Measurements from ENCODE around the gene HOXC5. TPM values are rescaled to one million over a fixed set of nuclear protein-coding genes. Genes with fewer than 3 reads are reported as not detected.
"Not testable (repeated sequence)": the region's sequence is repeated elsewhere in the genome, so short reads cannot be mapped to it uniquely, and the experiment has no call there.

HOXC5 gene
- total RNA-seq, 1 donor from 2014 or later = not detected

DNA sequence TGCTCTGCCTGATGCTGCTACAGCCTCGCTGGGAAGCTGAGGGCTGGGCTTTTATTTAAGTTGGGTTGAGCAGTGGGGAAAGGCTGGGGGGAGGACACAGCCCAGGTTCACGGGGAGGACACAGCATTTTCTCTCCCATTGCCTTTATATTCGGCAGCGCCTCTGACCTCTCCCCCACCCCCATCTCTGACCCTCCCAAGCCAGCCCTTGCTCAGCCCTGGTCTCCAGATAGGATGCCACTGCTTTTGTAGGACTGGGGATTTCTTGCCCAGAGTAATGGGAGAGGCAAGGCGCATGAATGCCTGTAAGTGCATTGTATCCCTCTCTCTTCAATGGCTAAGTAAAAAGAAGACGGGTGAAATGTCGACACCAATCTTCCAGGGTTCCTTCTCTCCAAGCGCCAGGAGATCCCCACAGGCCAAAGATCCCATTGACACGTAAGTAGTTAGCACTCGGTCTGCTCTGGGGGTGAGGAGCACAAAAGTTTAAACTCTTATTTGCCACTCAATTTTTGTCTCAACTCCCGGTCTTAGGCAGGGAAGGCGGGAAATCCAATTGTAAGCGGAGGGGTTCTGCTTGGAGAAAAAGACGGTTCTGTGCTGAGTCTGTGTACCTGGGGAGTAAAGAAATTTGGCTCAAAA, 25.4 kb downstream of the HOXC5 start:
- FAIRE-seq = no peak

DNA sequence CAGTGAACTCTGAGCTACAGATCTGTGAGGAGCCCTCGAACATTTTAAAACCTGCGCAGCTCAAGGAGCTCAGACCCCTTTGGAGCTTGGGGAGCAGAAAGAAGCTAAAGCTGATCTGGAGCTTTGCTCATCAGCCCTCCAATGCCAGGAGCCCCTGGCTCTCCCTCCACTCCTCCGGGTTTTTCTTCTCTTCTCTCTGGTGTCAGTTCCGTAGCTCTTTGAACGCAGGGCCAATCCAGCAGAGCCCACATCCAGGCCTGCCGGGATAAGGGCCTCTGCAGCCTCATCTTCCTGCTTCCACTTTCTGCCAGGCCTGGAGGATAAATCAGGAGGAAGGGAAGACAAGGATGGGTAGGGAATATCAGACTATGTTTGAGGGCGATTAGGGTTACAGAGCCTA, 26.8 kb downstream of the HOXC5 start:
- DNase-seq (ENCODE audit: low spot score in 2 of 2) = no peak
- no peak for FAIRE-seq

More for the DNA sequence above, 25.4 kb downstream of the HOXC5 start:
- DNase-seq (ENCODE audit: low spot score in 2 of 2) = no peak

DNA sequence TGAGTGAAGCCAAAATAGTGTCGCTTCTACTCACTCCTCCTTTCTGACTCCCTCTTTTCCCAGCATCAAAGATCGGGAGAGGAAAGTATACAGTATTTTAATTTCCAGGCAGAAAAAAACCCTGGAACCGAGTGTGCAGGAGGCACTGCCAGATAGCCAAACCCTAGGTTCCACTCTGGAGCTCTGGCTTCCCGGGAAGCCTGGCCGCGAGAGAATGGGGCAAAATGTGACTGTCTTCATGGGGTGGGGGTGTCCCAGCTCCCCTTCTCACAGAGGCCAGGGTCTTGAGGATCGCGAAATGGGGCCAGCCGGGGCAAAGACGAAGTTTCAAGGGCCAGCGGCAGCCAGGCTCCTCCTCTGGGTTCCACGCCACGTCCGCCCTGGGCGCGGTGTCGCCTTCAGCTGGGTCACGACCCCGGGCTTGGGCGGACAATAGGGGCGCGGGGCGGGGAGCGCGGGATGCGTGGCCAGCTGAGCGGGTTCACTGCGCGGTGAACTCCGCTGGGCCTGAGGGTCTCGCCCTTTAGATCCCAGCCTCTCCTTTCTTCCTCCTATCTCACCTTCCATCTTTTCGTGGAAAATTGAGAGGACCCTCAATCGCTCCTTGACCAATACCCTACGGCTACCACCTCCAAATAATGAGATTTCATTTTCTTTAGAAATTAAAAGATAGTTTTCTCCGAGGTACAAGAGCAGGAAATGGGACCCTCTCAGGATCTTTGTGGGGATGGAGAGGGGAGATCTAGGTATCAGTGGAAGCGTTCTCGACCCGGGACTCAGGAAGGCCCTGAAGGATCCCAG, 27.5 kb downstream of the HOXC5 start:
- DNase-seq (ENCODE audit: low spot score in 2 of 2) = no peak
- no peak for FAIRE-seq

DNA sequence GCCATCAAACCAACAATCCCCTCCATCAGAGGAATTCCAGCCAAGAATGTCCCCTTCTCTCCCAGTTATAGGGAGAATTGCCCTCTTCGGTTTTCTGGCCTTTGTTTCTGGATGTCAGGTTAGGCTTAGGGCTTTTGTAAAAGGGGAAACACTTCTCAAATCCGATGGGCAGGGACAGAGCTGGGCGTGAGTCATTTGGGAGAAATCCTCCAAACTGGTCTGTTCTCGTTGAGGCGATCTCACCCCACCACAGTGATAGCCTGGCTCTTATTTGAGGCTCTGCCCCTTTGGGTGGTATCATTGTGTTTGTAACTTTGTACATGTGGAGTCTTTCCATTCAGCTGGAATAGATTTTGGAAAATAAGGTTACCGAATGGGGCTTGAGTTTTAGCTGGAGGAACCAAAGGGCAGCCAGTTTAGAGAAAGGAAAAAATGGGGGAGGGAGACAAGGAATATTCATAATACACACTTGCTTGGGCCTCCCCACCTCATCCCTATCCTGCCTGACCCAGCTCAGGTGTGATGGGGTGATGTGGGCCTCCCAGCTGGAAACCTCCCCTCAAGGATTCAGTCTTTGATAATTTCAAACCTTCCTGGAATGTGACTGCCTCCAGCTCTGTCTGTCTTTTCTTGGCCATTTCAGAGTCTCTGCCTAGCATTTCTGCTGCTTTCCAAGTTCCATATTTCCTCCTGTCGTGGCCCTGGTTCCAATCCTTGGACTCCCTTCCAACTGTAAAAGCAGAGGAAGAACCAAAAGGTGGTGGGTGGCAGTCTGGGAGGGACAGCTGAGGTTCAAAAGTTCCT, 28.3 kb downstream of the HOXC5 start:
- FAIRE-seq = no peak
- DNase-seq (ENCODE audit: low spot score in 2 of 2) = no peak

DNA sequence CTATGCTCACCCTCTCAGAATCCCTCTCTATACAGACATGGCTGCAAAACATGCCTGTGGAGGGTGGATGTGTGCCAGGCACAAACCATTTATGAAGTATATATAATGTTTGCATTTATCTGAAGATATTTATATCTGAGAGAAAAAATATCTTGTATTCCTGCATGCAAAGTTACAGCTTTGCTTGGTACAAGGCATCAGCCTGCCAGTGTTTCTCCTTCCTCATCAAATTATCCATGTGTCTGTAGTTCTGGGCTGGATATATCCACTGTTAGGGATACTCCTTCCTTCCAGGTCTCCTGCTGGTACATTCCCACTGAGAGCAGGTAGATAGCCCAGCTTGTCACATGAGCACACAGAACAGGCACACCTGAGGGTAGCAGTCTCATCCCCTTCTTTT, 32.8 kb downstream of the HOXC5 start:
- FAIRE-seq = no peak
- no peak for DNase-seq (ENCODE audit: low spot score in 2 of 2)

DNA sequence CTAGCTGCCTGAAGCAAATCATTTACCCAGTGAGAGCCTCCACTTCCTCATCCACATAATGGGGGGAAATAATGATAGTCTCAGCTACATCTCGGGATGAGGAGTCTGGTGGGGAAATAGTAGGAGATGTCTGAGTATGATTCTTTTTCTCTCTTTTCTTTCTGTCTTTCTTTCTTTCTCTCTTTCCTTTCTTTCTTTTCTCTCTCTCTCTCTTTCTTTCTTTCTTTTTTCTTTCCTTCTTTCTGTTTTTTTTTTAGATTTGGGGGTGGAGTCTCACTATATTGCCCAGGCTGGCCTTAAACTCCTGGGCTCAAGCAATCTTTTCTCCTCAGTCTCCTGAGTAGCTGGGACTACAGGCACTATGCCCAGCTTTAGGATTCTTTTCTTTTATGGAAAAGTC, 33.6 kb downstream of the HOXC5 start:
- no peak for DNase-seq (ENCODE audit: low spot score in 2 of 2)
- FAIRE-seq = no peak

DNA sequence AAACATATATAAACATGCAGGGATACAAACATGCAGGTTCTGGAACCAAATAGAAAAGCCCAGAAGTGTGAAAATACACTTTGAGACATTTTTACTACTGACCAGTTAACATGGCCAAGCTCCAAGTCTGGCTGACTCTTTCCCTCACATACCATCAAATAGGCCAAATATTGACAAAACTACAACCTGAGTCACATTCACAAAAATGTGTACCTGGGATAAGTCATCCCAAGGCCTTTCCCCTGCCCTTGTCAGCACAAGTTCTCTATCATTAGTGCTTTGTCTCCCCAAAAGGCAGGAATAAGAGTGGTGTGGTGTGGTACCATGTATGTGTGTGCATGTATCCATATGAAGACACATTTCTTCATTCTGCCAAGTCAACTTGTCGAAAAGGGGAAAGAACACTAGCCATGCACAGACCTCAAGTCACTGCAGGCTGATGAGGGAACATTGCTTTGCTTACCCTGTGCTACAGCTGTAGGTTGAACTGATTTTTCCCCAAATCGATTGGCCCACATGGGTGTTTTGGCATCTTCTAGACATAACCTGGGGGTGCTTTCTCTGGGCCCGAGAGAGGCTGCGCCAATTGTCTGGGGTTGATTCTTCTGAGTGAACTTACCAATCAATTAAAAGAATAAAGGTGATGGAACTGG, 35.7 kb downstream of the HOXC5 start:
- no peak for FAIRE-seq

DNA sequence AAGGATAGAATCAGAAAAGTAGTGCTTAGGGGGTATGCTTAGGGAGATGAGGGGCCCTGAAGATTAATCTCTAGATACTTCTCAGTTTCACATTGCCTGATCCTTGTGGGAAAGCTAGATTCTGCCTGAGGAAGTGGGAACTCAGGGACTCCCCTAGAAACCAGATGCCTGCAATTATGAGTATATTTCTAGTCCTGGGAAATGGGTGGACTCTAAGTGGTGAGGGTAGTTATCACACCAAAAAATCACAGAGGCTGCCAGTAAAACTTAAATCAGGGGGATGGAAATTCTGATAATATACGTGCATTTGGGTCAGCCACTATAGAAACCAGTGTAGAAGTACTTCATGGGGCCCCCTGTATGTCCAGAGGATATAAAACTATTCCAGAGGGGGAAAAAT, 39.1 kb downstream of the HOXC5 start:
- no peak for DNase-seq (ENCODE audit: low spot score in 2 of 2)
- FAIRE-seq = no peak

More for the DNA sequence above, 35.7 kb downstream of the HOXC5 start:
- DNase-seq (ENCODE audit: low spot score in 2 of 2) = no peak

DNA sequence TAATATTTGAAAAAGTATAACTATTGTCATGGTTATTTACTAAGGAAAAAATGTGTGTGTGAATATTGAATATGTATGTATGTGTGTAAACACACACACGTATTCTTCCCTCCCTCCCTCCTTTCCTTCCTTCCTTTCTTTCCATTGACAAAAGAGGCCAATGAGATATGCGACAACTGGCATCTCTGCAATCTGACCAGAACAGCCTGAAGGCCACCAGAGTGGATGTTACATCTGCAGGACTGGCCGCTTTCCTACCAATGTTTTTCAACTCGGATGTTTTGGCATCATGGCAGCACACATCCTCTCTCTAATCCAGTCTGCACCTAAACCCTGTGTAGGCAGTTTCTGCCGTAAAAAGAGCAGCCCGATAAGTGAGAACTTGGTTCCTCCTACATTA, 41.5 kb downstream of the HOXC5 start:
- DNase-seq (ENCODE audit: low spot score in 2 of 2) (no peak), FAIRE-seq (no peak)

DNA sequence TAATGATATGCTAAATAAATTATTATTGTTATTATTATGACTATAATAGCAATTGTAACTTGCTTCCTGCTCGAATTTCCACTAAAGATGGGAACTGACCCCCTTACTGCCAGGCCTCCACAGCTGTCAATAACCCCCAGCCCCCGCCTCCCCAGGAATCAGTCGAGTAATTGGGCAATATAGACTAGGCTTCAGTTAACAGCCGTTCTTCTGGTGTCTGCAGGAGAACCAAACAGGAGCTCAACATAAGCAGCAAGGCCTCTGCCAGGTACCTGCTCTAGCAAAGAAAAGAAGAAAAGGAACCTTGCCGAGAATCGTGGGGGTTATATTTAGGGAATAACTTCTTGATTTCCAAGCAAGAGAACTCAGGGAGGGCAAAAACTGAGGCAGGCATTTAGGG, 42.6 kb downstream of the HOXC5 start:
- DNase-seq (ENCODE audit: low spot score in 2 of 2) (no peak), FAIRE-seq (no peak)

DNA sequence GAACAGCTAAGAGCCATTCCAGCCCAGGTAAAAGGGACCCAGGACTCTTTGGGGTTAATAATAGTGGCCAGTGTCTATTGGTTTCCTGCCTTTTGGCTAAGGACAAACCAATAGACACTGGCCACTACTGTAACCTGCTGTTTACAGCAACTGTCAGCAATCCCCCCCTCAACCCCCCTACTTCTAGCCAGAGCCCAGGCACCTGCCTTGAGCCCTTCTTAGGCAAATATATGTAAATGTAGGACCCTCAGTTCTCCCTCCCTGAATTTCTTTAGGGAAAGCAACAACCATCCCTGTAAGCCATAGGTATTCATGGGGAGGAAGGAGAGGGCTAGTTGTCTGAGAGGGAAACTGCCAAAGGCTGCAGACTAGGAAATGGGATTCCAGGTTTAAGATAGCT, 43.1 kb downstream of the HOXC5 start:
- FAIRE-seq (no peak), DNase-seq (ENCODE audit: low spot score in 2 of 2) (no peak)

DNA sequence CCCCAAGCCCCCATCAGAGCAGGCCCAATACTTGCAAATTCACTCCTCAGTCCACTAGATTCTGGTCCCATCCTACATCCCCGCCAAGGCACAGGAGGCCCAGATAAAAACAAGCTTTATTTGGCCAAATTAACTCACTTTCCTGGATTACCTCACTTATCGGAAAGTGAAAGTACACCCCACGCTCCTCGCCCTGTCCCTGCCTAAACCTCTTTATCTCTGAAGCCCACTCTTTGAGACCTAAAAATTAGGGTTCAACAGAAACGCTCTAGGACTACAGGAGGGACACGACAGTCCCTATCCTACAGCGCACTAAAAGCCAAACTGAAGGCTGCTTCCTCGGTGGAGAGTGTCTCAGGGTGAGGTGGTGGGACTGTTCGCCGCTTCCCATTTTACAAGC, 45.0 kb downstream of the HOXC5 start:
- not testable (repeated sequence) for DNase-seq (ENCODE audit: low spot score in 2 of 2); FAIRE-seq

DNA sequence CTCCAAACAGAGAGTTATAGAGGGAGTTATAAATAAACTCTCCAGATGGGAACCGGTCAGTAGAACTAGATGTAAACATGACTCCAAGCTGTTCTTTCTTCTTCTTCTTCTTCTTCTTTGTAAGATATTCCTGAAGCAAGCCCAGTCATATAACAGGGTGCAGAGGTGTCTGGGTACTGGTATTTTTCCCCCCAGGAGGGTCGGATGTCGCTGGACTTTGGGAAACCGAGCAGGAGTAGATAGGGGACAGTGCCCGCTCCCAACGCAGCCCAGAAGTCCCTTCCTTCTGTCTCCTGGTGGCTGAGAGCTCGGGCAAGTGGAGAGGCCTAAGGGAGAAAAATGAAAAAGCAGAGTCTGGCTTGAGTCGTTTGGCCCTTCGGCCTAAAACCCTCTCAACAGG, 46.3 kb downstream of the HOXC5 start:
- FAIRE-seq; DNase-seq (ENCODE audit: low spot score in 2 of 2): not testable (repeated sequence)

DNA sequence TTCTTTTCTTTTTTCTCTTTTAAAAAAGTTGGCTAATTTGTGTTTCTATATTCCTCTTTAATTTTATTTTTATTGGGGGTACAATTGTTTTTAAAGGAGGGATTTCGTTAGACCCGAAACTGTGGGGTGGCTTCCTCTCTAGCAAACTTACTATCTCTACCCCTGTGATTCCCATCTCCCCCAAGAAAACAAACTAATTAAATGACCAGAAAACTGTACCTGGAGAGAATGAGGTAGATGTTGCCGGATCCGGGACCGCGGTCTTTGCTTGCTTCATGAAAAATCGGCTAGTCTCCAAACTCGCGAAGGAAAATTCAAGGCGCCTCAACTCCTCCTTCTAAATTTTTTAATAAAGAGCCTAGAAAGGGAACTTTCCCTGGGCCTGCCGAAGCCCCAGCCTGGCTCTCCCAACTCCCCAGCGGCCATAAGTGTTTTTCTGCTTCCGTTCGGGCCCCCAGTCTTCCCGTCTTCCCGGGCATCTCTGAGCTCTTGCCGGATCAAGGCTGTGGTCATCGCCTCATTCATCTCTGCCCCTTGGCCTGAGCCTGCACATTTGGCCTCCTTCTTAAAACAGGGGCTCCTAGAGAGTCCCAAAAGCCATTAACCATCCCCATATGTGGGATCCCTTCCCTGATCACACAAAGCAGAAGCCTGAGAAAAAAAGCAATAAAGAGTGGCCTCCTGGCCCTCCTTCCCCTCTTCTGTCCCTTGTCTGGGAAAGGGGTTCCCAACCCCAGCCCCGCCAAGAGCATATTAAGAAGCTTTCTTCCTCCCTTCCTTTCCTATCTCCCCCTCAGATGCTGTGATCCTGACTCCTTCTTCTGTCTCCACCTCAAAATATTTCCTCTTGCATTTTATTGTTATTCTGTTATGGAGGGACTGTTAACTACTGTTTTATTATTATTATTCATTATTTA, 47.4 kb downstream of the HOXC5 start:
- DNase-seq (ENCODE audit: low spot score in 2 of 2); FAIRE-seq: not testable (repeated sequence)

DNA sequence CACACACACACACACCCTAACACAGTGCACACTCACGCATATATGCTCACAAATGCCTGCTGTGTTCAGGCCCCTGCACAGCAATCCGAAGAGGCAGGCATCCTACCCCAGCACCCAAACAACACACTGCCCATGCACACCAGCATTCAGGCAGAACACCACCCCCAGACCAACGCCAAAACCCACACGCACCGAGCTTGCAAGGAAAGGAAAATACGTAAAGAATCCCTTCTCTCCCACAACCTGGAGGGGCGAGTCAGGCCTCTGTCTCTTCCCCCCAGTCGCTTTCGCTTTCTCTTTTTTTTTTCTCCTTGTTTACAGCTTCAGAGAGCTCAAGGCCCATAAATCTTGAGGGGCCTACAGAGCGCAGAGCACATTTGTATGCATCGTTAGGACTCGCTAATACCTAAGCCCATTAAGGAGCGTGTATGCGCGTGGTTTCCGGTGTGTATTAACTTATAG, 48.2 kb downstream of the HOXC5 start:
- not testable (repeated sequence) for DNase-seq (ENCODE audit: low spot score in 2 of 2)

DNA sequence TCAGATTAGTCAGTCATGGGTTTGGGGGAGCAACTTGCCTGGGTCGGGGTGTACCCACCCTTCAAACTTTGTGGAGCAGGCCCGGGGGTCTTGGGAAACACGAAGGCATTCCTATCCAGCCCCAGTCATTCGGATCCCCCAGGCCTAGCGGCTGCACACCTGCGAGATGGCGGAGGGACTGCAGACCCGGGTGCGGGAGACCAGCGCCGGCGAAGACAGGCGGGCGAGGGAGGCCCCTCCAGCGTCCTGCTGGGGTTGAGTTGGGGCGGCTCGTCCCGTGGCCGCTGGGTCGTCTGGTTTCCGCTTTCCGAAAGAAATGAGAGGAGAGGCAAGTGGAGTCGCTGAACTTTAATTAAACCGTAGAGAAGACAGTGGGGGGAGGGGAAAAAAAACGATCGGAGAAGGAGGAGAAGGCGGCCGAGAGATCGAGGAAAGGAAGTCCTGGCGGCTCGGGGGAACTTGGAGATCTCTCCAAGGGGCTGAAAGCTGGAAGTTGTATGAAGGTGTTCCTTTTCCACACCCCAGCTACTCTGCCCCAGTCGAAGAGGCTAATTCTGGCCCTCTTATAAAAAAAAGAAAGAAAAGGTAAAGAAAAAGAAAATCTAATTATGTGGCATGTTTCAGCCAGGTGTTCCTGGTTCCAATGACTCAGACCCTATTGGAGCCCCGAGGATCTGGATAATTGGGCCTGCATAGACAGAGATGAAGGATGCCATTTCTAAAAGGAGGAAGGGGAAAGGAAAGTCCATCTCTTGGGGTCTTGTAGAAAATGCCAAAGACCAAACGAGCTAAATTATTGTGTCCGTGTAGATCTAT, 48.9 kb downstream of the HOXC5 start:
- DNase-seq (ENCODE audit: low spot score in 2 of 2); FAIRE-seq: not testable (repeated sequence)

More for the DNA sequence above, 48.2 kb downstream of the HOXC5 start:
- FAIRE-seq = not testable (repeated sequence)

DNA sequence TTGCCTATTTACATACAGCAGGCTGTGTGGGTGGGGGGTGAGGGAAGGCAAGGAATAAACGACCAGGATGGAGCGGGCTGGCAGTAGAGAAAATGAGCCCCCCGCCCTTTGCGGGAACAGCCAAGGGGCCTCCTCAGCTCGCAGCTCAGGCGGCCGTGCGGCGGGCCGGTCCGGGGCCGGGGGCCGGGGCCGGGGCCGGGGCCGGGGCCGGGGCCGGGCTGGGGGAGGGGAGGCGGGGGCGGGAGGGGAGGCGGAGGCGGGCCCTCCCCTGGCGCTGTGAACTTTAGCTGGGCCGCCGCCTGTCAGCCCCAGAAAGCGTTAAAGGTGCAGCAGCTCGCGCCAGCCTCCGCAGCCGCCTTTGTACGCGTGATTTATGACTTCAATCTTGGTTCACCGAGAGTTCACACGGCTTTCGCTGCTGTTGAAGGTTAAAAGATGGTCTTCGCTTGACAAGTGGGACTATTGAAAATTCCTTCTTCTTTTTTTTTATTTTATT, 49.6 kb downstream of the HOXC5 start:
- DNase-seq (ENCODE audit: low spot score in 2 of 2) (no peak), FAIRE-seq (no peak)
